KMS-11 (cell line): ENCODE results near the gene GTPBP3.

Experiments
- H2AFZ ChIP-seq: fragments of 200-600 bp; sonication (generic); 2 replicates; pipeline ENCODE4 v1.6.1; 2016; ENCODE audit warnings: antibody characterized with exemption, mixed run types, low read depth
- H3K27ac ChIP-seq: fragments of 200-600 bp; sonication (generic); 2 replicates; pipeline ENCODE4 v1.6.1; 2016; ENCODE audit warnings: mild to moderate bottlenecking, mixed run types
- H3K27me3 ChIP-seq: fragments of 200-600 bp; sonication (generic); 2 replicates; pipeline ENCODE4 v1.6.1; 2017; ENCODE audit warnings: mild to moderate bottlenecking, low read depth, mixed run types, moderate library complexity; ENCODE audit not compliant: insufficient read depth
- H3K36me3 ChIP-seq: fragments of 200-600 bp; sonication (generic); 2 replicates; pipeline ENCODE4 v1.6.1; 2017; ENCODE audit warnings: mild to moderate bottlenecking, mixed run types; ENCODE audit not compliant: insufficient read depth
- H3K4me1 ChIP-seq: fragments of 200-600 bp; sonication (generic); 2 replicates; pipeline ENCODE4 v1.6.1; 2016; ENCODE audit warnings: mild to moderate bottlenecking, low read depth, mixed run types; ENCODE audit not compliant: poor library complexity, severe bottlenecking
- H3K4me2 ChIP-seq: fragments of 200-600 bp; sonication (generic); 2 replicates; pipeline ENCODE4 v1.7.0; 2016; ENCODE audit warnings: mild to moderate bottlenecking, mixed run types
- H3K4me3 ChIP-seq: fragments of 200-600 bp; sonication (generic); IDR thresholded peaks from 2 replicates; pipeline ENCODE4 v1.6.1; 2017; ENCODE audit warnings: low read depth, low read length, mixed read lengths; ENCODE audit not compliant: insufficient read depth
- H3K79me2 ChIP-seq: fragments of 200-600 bp; sonication (generic); 2 replicates; pipeline ENCODE4 v1.6.1; 2016; ENCODE audit warnings: low read depth, mixed run types; ENCODE audit not compliant: insufficient read depth
- H3K9ac ChIP-seq: fragments of 200-600 bp; sonication (generic); 2 replicates; pipeline ENCODE4 v1.6.1; 2016; ENCODE audit warnings: mild to moderate bottlenecking, mixed run types
- H4K20me1 ChIP-seq: fragments of 200-600 bp; sonication (generic); 2 replicates; pipeline ENCODE4 v1.6.1; 2016; ENCODE audit warnings: mild to moderate bottlenecking, mixed run types; ENCODE audit not compliant: insufficient read depth
- TF ChIP-seq, protein P1 (sequence below): fragments of 200-600 bp; sonication (generic); conservative IDR thresholded peaks from 2 replicates; pipeline ENCODE4 v1.6.1; 2017; ENCODE audit warnings: low read depth, mild to moderate bottlenecking, antibody characterized with exemption, low read length, moderate library complexity, mixed read lengths

GTPBP3 gene

DNA sequence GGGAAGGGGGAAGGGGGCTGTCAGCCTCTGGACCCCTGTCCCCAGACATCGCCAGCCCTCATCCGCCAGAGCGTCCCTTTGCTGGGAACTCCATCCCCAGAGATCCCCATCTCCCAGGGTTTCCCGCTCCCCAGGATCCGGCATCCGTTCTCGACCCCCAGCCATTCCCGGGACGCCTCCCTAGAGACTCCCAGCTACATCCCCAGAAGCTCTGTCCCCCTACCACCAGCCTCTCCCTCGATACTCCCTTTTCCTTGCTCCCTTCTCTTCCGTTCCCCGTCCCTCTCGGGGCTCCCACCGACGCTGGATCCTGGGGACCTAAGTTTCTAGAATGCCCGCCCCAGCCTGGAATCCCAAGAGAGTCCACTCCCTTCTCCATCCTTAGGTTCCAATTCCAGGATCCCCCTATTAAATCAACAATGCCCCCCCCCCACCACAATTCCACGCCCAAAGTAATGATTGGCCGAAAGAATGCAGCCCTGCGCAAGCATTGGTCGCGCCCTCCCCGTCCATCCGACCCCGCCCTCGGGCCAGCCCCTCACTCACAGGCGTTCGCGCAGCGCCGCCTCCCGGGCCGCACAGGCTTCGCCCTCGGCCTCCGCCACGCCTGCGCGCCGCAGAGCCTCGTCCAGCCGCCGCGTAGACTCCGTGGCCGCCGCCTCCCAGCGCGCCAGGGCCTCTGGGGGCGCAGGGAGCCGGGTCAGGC, 53.5 kb downstream of the GTPBP3 start:
- Histone ChIP-seq H3K4me1 (peaks cover 24% of the 10 kb centered on the region), H3K9ac (no peak overlapping the region), H4K20me1 (no peaks in the 10 kb centered on the region), H3K27me3 (peaks cover 26% of the 10 kb centered on the region; the same call in 1 of the 2 replicates), H2AFZ (peak overlapping the region; percentile 66; the same call in 1 of the 2 replicates), H3K4me2 (peak overlapping the region; percentile 95), H3K27ac (no peak overlapping the region), H3K4me3 (no peak overlapping the region), H3K36me3 (no peaks in the 10 kb centered on the region), H3K79me2 (no peaks in the 10 kb centered on the region)
- TF ChIP-seq, protein P1, sequence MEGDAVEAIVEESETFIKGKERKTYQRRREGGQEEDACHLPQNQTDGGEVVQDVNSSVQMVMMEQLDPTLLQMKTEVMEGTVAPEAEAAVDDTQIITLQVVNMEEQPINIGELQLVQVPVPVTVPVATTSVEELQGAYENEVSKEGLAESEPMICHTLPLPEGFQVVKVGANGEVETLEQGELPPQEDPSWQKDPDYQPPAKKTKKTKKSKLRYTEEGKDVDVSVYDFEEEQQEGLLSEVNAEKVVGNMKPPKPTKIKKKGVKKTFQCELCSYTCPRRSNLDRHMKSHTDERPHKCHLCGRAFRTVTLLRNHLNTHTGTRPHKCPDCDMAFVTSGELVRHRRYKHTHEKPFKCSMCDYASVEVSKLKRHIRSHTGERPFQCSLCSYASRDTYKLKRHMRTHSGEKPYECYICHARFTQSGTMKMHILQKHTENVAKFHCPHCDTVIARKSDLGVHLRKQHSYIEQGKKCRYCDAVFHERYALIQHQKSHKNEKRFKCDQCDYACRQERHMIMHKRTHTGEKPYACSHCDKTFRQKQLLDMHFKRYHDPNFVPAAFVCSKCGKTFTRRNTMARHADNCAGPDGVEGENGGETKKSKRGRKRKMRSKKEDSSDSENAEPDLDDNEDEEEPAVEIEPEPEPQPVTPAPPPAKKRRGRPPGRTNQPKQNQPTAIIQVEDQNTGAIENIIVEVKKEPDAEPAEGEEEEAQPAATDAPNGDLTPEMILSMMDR: 0 out of 2 replicates have a peak, but pooled peaks have one; percentile 33

DNA sequence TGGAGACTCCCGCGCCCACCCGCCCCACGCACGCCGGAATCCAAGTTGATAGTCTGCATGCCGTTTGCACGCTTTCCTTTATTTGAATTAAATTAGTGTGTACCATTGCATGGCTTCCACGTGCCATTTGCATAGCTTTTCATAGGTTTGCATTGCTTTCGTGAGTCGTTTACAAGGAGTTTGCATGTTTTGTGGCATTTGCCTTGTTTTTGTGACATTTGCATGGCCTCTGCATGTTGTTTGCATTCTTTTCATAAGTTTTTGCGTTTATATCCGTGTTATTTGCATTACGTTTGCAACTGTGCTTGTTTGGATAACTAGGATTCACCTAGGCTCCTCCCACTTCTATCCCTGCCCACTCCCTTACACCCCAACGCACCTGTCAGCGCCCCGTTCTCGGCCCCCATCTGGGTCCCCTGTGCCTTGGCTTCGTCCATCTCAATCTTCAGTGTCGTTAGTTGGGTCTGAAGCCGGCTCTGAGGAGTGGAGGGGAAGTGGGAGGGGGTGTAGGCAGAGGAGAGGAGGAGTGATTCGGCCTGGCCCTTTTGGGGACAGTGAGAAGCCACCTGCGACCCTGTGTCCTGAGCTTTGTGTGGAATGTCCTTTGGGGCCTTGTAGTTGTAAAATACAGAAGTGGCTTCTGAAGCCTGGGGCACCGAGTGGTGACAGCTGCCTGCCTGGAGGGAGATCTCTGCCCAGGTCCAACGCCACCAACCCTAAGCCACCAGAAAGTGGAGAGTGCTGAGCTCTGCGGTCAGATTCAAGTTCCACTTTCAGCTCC, 54.2 kb downstream of the GTPBP3 start:
- Histone ChIP-seq H2AFZ (peak overlapping the region; percentile 66), H3K9ac (no peak overlapping the region; the same call in 1 of the 2 replicates), H3K79me2 (no peaks in the 10 kb centered on the region), H3K4me2 (peak overlapping the region; percentile 95), H3K27ac (peak overlapping the region; percentile 51), H3K4me1 (peaks cover 24% of the 10 kb centered on the region), H3K4me3 (no peak overlapping the region), H3K36me3 (no peaks in the 10 kb centered on the region), H4K20me1 (no peaks in the 10 kb centered on the region), H3K27me3 (peaks cover 26% of the 10 kb centered on the region; the same call in 1 of the 2 replicates)
- TF ChIP-seq, protein P1: no peak
